Neural cell (in vitro differentiated cells): Measurements from ENCODE around the gene AKAP6.

ENCODE experiments used
- CTCF ChIP-seq: fragments of 450-650 bp; IDR thresholded peaks from 2 replicates; pipeline ENCODE4 v1.5.1; 2014; ENCODE audit warnings: antibody characterized with exemption, mild to moderate bottlenecking, moderate library complexity; ENCODE audit not compliant: poor library complexity, severe bottlenecking
- EP300 ChIP-seq: fragments of 450-650 bp; conservative IDR thresholded peaks from 2 replicates; pipeline ENCODE4 v1.6.1; 2014; ENCODE audit warnings: antibody characterized with exemption, mild to moderate bottlenecking, moderate library complexity; ENCODE audit not compliant: poor library complexity, severe bottlenecking
- EZH2 ChIP-seq: fragments of 200-600, 300-800 bp; shearing (Covaris generic), sonication (generic); IDR thresholded peaks from 2 replicates; pipeline ENCODE4 v1.6.1; 2014; ENCODE audit warnings: antibody characterized with exemption, low read length, borderline replicate concordance, mild to moderate bottlenecking; ENCODE audit not compliant: insufficient read depth, poor library complexity, severe bottlenecking
- MXI1 ChIP-seq: fragments of 450-650 bp; conservative IDR thresholded peaks from 2 replicates; pipeline ENCODE4 v1.6.1; 2014; ENCODE audit warnings: antibody characterized with exemption, mild to moderate bottlenecking; ENCODE audit not compliant: poor library complexity, severe bottlenecking
- POLR2AphosphoS5 ChIP-seq: IDR thresholded peaks from 2 replicates; pipeline ENCODE4 v1.6.1; 2012
- RAD21 ChIP-seq: fragments of 450-650 bp; conservative IDR thresholded peaks from 2 replicates; pipeline ENCODE4 v1.6.1; 2014; ENCODE audit warnings: antibody characterized with exemption, mild to moderate bottlenecking, moderate library complexity
- SMC3 ChIP-seq: fragments of 450-650 bp; conservative IDR thresholded peaks from 2 replicates; pipeline ENCODE4 v1.6.1; 2014; ENCODE audit warnings: antibody characterized with exemption, mild to moderate bottlenecking, moderate library complexity; ENCODE audit not compliant: poor library complexity
- TAF1 ChIP-seq: IDR thresholded peaks from 2 replicates; pipeline ENCODE4 v1.6.1; 2012; ENCODE audit warnings: low read depth
- TF ChIP-seq, protein P1 (sequence below): IDR thresholded peaks from 2 replicates; pipeline ENCODE4 v1.6.1; 2012; ENCODE audit warnings: borderline replicate concordance

GRCh38 chr14:32306549-32306948 is 22.5 kb upstream of the AKAP6 start:
- TF ChIP-seq CTCF: no peak
- TF ChIP-seq EZH2: no peak
- no peak for TF ChIP-seq RAD21
- no peak for TF ChIP-seq MXI1
- TF ChIP-seq TAF1: no peak
- TF ChIP-seq EP300: no peak
- TF ChIP-seq, protein P1, sequence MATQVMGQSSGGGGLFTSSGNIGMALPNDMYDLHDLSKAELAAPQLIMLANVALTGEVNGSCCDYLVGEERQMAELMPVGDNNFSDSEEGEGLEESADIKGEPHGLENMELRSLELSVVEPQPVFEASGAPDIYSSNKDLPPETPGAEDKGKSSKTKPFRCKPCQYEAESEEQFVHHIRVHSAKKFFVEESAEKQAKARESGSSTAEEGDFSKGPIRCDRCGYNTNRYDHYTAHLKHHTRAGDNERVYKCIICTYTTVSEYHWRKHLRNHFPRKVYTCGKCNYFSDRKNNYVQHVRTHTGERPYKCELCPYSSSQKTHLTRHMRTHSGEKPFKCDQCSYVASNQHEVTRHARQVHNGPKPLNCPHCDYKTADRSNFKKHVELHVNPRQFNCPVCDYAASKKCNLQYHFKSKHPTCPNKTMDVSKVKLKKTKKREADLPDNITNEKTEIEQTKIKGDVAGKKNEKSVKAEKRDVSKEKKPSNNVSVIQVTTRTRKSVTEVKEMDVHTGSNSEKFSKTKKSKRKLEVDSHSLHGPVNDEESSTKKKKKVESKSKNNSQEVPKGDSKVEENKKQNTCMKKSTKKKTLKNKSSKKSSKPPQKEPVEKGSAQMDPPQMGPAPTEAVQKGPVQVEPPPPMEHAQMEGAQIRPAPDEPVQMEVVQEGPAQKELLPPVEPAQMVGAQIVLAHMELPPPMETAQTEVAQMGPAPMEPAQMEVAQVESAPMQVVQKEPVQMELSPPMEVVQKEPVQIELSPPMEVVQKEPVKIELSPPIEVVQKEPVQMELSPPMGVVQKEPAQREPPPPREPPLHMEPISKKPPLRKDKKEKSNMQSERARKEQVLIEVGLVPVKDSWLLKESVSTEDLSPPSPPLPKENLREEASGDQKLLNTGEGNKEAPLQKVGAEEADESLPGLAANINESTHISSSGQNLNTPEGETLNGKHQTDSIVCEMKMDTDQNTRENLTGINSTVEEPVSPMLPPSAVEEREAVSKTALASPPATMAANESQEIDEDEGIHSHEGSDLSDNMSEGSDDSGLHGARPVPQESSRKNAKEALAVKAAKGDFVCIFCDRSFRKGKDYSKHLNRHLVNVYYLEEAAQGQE: no peak
- no peak for TF ChIP-seq POLR2AphosphoS5
- TF ChIP-seq SMC3: no peak
